GM18867 (cell line): ENCODE results near the gene LHX6.

Source experiments
- ATAC-seq: cut with Tn5 transposase; IDR thresholded peaks from one replicate; pipeline ENCODE4 v1.9.1; 2021; ENCODE audit warnings: mild to moderate bottlenecking, moderate library complexity; ENCODE audit not compliant: unreplicated experiment

LHX6 gene

DNA sequence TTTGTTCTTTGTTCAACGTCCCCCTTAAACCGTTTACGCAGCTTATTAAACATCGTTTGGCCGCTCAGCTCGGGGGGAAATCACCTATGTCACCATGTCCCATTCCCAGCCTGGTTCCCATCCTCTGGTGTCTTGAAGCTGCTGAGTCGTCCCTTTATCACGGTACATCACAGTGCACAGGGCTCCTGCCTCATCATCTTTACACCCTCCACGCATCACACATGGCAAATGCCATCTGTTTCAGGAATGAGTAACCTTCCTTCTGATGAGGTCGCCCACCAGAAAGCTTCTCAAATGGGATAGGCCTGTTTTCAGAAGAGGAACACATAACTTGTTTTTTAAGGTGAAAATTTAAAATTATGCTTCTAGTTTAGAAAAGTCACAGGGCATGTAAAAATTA, 7.9 kb upstream of the LHX6 start:
- ATAC-seq, result no peak

DNA sequence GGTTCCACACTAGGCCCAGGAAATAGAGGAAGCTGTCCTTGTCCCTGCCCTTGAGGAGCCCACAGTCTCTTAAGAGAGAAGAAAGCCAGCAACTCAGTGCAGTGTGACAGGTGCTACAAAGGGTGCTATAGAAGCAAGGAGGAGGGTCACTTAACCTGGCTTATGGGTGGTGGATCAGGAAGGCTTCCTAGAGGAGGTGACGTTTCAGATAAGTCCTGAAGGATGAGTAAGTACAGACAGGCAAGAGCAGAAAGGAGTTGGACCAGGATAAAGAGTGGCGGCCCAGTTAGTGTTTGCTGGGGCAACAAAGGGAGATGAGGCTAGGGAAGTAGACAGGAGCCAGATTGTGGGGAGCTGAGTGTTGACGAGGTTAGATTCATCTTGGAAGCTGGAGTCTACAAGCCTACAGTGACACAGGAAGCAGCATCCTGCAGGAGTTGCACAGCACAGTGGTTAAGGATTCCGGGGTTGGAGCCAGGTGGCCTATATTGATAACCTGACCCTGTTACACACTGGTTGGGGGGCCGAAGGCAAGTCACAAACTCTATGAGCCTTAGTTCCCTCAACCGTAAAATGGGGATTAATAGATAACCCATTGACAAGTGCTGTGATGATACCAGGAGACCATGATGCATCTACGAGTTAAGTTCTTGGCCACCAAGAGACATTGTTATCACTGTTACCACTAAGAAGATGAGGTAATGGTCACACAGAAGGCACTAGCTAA, 5.4 kb upstream of the LHX6 start:
- ATAC-seq, result no peak

DNA sequence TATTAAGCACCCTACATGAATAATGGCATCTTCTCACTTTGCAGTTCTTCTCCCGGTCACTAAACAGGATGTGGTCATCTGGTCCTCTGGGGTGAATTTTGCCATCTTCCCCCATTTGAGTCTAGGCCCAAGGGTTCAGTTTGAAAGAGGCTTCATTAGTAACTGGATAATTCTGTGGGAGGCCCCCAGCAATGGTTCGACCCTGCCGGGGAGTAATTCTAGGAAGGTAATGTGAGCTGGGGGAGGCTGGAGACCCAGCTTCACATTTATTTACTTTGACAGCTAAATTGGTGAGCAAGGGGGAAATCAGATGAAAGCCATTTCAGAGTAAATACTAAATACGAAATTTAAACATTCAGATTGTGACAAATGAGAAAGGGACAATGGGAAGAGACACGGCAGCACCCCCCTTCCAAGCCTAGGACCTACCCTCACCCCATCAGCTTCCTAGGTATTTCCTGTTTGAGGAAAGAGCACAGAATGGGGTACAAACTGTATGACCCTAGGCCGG, 4.1 kb upstream of the LHX6 start:
- no peak for ATAC-seq

DNA sequence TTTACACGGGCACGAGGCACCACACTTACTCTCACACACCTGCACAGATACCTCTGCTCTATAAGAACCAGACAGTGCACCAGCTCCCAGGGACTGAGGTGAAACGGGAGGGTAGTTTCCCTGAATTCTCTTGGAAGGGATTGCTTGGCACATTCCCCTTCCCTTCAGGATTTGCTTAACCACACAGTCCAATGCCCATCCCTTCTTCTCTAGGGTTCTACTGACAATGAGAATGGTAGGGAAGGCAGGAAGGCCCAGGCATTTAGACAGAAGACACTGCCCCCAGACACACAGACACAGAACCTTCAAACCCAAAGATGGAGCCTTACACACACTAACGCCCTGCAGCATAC, 704 bp upstream of the LHX6 start:
- ATAC-seq, result no peak

DNA sequence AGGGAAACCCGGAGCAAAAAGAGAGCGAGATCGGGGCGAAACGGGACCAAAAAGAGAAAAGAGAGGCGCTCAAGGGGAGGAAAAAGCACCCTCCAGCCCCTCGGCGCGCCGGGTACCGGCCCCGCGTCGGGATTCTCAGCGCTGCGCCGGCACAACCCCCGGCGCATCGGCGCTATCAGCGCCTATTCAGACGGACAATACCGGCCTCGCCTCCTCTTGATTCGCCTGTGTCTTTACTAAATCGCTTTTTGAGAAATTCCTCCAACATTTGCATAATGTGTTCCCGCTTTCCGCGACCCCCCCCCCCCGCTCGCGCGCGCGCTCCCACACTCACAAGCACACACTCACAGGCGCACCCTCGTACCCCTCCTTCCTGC, 578 bp downstream of the LHX6 start:
- no peak for ATAC-seq

DNA sequence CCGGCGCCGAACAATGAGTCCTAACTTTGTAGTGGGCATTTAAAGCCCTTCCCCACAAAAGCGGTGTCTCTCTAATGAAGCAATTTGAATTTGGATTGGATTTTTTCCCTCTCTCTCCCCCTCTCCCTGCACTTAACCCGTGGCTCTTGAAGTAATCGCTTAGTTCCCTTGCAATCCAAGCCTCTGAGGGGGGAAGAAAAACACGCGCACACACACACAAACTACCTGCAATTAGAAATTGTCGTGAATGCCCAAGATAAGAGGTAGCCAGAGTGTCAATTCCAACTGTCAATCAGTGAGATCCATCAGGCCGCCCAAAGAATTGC, 1.2 kb downstream of the LHX6 start:
- ATAC-seq, result no peak

DNA sequence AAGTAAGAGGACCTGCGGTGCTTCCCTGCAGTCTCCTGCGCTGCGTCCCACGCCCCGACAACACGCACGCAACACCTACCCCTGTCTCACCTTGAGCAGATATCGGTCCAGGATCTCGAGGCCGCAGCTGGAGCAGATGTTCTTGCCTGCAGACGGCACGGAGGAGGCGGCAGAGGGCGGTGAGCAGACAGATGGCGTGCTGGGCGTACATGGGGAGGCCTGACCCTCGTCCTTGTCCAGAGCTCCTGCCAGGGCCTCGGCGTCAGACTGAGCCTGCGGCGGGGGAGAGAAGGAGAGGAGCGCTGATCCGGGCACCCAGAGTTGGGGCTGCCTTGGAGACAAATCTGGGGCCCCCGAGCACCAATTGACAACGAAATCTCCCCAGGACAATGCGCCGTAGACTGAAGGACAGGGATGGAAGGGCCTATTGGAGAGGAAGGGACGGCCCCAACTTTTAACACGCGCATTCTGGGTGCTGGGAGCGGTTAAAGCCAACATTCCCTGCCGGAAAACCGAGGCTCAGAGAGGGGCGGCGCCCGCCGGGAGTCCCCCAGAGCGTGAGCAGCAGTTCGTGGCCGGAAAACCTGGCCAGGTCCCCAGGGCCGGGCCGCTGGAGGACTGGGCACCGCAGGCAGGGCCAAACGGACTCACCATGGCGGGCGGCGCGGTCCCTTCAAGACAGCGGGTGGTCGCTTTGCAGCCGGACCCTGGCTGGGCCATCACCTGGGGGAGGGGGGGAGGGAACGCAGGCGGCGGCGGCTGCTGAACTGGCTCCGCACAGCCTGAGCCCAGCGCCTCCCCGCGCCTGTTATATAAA, 1.8 kb downstream of the LHX6 start:
- ATAC-seq, result no peak

DNA sequence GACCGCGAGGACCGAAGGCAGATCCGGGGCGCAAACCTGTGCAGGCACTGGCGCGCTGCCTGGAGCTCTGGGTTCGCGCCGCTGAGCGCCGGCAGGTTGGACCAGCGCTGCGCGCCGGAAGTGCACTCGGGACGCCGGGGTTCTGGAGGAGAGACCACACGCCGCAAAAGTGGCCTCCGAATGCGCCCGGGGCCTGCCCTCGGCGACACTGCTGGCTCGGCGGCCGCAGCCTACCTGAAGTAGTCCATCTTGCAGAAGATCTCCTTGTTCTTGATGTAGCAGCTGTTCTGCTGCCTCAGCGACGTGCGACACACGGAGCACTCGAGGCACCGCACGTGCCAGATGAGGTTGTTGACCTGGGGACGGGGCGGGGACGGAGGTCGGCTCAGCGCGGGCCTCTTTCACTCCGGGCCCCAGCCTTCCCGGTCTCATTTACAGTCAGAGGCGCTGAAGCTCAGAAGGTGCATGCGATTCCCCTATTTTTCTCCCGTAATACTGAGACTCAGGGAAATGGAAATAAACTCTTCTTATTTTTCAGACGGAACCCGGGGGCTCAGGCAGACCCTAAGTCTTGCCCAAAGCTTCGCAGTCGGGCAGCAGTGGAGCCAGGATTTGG, 2.5 kb downstream of the LHX6 start:
- ATAC-seq, result no peak

DNA sequence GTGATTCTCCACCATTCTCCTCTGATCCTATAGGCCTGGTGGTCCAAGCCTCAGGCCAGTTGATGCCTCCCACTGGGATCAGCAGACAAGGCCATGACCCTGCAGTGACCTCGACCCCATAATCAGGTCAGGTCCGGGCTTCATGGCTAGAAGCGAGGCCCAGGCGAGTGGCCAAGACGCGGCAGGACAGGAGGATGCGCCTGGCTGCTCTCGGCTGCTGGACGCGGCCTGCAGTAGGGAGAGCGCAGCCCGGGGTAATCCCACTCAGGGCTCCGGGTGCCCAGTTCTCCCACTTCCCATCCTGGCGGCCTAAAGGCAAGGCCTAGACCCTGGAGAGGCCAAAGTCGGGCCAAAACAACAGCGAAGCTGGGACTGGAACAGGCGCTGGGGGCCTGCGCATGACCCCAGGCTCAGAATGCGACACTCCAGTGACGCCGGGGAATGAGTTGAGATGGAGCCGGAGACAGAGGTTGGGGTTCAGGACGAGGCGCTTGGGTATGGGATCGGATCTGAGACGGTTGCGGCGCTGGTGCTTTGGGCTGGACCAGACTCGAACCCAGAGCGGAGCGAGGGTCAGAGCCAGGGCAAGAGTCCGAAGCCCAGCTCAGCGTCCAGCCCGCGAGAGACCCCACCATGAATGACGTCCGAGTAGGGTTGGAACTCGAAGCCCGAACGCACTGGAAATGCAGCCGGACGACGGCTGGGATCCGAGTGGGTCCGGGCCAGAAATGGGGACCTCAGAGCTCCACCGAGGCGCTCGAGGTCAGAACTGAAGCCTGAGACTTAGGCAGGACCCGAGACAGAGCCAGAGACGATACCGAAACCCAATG, 3.2 kb downstream of the LHX6 start:
- ATAC-seq, result no peak

DNA sequence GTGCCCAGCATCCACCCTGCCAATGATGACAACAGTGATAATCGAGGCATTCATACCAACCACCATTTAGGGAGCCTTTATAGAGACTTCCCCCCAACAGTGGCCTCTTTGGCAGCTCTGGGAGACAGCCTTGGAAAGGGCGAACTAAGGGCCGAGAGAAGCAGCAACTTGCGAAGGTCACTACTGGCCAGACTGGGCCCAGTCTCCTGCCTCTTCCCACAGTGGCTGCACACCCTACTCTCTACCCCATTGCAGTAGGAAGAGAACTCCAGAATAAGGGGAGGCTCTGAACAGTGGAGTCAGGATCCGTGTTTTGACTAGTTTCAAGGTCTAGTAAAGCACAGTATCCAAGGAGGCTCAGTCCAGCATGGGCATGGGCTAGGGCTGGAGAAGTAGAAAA, 5.3 kb downstream of the LHX6 start:
- ATAC-seq, result no peak

DNA sequence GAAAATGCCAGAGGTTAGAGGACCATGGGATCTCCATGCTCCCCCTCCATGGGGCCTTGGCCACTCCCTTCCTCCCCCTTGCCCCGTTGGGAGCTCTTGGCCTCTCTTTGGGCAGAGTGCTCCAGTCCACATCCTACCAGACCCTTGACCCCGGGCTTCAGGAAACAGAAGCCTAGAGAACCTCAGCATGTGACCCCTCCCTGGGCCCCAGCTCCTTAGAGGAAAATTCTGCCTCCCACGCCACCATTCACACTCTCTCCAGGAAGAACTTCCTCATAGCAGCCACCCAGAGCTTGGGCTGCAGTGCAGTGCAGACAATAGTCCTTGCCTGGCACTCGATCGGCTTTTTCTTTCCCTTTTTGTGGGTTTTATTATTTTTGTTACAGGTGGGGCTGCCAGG, 6.0 kb downstream of the LHX6 start:
- no peak for ATAC-seq

DNA sequence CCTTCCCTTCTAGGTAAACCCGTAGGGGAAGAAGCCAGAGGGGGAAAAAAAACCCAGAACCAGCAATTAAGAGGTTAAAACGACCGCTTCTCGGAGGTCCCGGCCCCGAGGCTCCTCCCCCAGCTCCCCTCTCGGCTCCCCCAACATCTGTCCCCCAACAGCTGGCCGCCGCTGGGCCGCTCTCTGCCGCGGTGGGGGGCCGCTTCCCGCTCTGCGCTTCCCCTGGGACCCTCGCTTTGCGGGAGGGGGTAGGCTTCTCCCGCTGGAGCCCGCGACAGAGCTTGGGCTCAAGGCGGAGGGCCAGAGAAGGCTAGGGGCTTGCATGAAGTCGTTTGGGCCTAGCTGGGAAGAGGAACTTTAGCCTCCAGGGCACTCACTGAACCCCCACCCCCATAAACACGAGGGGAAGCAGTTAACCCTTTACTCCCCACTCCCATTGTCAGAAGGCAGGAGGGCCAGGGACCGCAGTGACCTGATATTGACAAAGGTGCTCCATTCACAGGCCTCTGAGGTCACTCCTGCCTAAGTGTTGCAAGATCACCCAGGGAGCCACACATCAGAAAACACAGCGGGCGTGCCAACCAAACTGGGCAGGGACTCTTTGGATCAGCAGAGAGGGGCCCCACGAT, 7.5 kb downstream of the LHX6 start:
- no peak for ATAC-seq

DNA sequence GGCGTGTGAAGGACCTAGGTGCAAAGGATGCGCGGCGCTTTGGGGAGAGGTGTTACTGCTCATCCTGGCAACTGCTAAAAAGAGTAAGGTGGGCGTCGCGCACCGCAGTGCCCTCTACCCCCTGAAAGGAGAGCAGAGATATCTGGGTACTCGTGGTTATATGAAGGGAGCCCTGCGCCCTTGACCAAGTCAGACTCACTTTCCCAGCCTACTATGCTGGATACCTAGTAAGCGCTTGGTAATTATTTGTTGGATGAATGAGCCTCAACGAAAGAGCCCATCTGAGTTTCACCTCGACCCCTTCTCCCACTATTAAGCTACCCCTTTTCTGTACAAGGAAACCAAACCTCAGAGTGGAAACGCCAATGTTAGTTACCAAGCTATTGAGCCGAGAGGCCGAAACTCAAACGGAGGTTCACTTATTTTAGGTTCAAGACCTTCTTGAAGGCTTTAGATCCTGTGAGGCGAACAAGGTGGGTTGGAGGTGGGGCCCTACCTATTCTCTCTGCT, 8.0 kb downstream of the LHX6 start:
- ATAC-seq, result no peak

DNA sequence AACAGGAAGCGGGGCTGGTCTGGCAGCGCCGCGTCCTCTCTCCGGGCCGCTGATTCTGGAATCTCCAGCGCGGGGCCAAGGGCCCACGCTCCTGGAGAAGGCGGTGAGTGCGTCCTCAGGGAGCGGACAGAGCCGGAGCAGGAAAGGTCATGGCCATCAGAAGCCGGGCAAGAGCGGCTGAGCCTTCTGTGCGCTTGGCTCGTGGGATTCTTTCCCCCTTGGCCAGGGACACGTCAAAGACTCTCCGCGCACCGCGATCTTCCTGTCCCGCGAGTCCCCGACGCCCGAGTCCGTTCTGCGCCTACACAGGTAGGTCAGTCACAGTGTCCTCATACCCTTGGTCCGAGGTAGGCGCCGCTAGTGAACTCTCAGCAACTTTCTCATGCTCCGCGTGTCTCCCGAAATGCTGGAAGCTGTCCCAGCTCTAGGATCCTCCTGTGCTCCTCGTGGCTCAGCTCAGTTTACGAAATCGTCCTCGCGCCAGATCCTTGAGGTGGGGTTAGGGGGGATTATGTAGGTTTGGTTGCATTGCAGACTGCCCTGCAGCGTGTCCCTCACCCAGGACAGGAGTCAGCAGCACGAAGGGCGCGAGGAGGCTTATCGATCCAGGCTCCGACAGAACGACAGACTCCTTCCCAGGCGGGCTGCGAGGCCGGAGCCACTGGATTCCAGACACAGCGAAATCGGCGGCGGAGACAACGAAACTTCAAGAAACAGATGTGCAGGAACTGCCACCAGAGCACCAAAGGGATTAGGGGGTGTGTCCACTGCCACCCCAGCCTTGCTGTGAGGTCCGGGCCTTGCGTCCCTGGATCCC, 8.7 kb downstream of the LHX6 start:
- no peak for ATAC-seq

DNA sequence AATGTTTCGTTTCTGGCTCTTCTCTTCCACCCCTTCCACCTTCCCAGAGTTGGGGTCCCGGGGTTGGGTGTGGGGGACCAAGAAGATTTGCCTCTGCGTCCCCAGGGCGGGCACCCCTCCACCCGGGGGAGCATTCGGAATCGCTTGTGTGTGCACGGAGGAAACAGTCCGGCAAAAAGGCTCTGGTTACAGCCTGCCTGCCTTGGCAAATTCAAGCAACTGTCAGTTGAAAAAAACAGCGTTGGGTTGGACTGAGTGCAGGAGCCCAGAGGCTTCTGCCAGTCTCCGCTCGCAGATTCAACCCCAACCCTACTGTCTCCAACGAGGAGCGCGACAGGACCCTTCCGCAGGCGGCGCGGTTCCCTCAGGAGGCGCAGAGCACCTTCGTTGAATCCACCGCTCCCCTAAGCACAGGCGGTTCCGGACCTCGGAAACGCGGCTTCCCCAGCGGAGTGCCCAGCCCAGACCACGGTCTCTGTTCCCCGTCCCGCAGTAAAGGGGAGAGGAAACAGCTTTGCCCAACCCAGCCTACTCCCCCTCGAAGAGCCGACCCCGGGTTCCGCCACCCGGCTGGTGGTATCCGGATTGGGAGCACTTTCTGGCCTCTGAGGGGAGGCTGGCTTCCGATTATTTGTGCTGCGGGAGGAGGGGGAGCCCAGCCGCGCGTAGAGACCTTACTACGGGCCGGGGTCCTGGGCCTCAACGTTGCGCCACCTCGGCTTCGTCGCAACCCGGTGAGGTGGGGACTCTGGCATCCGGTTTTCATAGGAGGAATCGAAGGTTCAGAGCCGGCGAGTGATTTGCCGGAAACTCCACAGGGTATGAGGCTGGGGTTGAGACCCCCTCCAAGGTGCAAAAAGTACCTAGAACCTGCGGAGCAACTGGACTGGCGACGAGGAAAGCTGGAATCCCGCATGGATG, 9.6 kb downstream of the LHX6 start:
- ATAC-seq, result no peak

DNA sequence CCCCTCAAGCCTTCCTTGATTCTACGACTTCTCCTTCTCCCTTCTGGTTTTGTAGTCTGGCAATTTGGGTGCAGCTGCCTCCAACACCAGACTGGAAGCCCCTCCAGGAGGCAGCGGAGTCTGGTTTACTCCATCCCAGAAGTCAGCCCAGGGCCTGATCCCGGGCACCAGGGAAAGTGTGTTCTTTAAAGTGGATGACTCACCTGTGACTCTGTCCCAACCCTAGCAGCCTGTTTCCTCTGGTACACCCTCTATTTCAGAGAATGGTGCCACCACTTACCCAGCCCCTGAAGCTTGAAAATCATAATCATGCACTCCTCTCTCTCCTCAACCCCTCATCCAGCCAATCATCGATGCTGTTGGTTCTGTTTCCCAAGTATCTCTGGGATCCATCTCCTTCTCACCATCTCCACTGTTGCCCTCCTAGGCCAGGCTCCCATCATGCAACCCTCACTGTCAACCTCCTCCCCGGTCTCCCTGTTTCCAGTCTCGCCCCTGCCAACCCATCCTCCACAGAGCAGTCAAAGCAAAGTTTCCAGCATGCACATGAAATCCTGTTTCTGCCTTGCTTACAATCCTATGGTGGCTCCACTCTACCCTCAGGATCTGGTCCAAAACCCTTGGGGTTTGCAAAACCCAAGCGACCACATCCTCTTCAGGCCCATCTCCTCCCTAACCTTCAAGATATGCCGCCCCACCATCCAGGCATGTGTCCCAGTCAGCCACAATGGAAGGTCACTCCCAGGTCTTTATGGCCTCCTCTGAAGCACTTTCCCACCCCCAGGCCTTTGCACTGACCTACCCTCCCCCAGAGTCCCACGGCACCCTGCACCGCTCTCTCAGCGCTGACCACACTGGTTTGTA, 10.5 kb downstream of the LHX6 start:
- ATAC-seq, result no peak

DNA sequence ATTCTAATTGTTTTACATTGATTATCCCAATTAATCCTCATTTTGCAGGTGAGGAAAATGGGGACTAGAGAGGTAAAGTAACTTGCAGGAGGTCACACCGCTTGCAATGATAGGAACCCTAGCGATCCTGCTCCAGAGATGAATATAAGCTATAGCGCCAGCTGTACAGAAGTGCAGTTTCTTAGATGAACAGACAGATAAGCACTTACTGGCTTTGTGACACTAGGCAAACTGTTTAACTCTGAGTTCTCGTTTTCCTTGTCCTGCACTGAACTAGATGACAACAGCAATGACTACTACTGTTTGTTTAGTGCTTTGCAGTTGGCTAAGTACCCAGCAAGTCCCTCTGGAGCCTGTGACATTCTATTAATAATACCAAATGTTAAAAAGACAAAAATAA, 11.1 kb downstream of the LHX6 start:
- no peak for ATAC-seq
